H1 (cell line): ENCODE data around the gene LHFPL6. TPM values are rescaled to one million over a fixed set of nuclear protein-coding genes. Genes with fewer than 3 reads are reported as not detected.

Experiments
- CTCF ChIP-seq, 3 experiments: IDR thresholded peaks; 1 replicate in 2 of 3; 2 replicates in 1 of 3; pipeline versions ENCODE4 v1.5.1 to v1.6.1; 2011; ENCODE audit warnings: low read length in 3 of 3, mild to moderate bottlenecking in 3 of 3, inconsistent platforms in 2 of 3, low read depth in 1 of 3, moderate library complexity in 1 of 3; ENCODE audit not compliant: insufficient read depth in 1 of 3; ENCODE audit errors: control extremely low read depth in 1 of 3
- NANOG ChIP-seq: IDR thresholded peaks from 2 replicates; pipeline ENCODE4 v1.6.1; 2011; ENCODE audit warnings: low read length, low read depth, mild to moderate bottlenecking, inconsistent platforms; ENCODE audit not compliant: insufficient read depth, poor library complexity, severe bottlenecking
- RFX5 ChIP-seq: IDR thresholded peaks from 2 replicates; pipeline ENCODE4 v1.6.1; 2011; ENCODE audit warnings: low read depth, low read length, improper control_type of control experiment, borderline replicate concordance
- SUZ12 ChIP-seq: fragments of 200-600 bp; sonication (generic); IDR thresholded peaks from 2 replicates; pipeline ENCODE4 v1.6.1; 2012; ENCODE audit warnings: mild to moderate bottlenecking, inconsistent platforms, low read length, moderate library complexity, mixed read lengths
- TCF12 ChIP-seq: IDR thresholded peaks from 2 replicates; pipeline ENCODE4 v1.6.1; 2011; ENCODE audit warnings: low read depth, mild to moderate bottlenecking, low read length
- TEAD4 ChIP-seq: IDR thresholded peaks from 2 replicates; pipeline ENCODE4 v1.6.1; 2012; ENCODE audit warnings: low read depth, low read length, inconsistent platforms, mixed read lengths
- ZNF274 ChIP-seq: IDR thresholded peaks from 2 replicates; pipeline ENCODE4 v1.7.0; 2012; ENCODE audit warnings: low read length, borderline replicate concordance; ENCODE audit errors: extremely low read depth
- polyA plus RNA-seq, 7 experiments: library from polyadenylated mRNA; depleted of rRNA in 3 of 7; stranded (reverse) in 5 of 7; unstranded in 2 of 7; fragments of >200 nt in 5 of 7; fragments of 200-250 nt in 2 of 7; gene quantifications; 1 replicate in 5 of 7; 2 replicates in 1 of 7; 4 replicates in 1 of 7; pipeline versions ENCODE4 v1.2.1 to v1.2.3, GENCODE V29; 2011 to 2013; ENCODE audit warnings: missing spikeins in 2 of 7, mixed read lengths in 2 of 7
- total RNA-seq: library from RNA; stranded (reverse); fragmentation: NEBNext Ultra II Directional; extraction: Animal tissue kit (Norgen Biotek cat#: 25700); gene quantifications from 2 replicates; pipeline ENCODE4 v1.2.1, GENCODE V29; 2021

The LHFPL6 gene
- total and polyA plus RNA-seq, 2 of the 8 experiments (the other 6 are each of a cell fraction or from before 2014, with no cell fraction given): 7.6 to 17.0 TPM

DNA sequence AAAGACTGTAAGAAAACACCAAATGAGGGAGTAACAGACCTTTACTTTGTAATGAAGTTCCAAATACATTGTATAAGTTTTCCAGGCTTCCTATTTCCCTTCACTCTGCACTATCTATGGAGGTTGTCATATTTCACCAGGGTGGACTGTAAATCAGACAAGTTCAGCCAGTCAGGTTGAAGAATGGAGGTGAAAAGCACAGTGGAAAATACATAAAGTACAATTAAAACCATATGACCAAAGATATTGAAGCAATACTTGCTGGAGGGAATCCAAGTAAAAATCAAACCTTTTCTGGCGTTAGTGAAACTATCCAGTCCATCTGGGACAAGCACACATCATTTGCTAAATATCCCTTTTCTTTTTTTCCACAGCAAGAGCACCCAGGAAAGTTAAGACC is 3.2 kb downstream of the LHFPL6 start (continued):
- TF ChIP-seq CTCF (IDR thresholded peaks at IDR 0.05; ENCODE audit: control extremely low read depth in 1 of 3, insufficient read depth in 1 of 3, low read depth in 1 of 3, low read length in 3 of 3): no peak
- TF ChIP-seq RFX5: no peak
- no peak for TF ChIP-seq TEAD4
- no peak for TF ChIP-seq NANOG
- no peak for TF ChIP-seq TCF12
- no peak for TF ChIP-seq ZNF274
- TF ChIP-seq SUZ12: no peak
